Left forelimb (tissue), 1 donor: ENCODE results near the gene TRPC4.
"Not testable (repeated sequence)": the region's sequence is repeated elsewhere in the genome, so short reads cannot be mapped to it uniquely, and the experiment has no call there.

ENCODE experiments used
- DNase-seq: peaks from one replicate; pipeline ENCODE4 v3.0.0-alpha.2; 2018; ENCODE audit warnings: low spot score

The TRPC4 gene

GRCh38 chr13:37833411-37833810 lies 36.2 kb downstream of the TRPC4 start:
- DNase-seq: no peak

DNA sequence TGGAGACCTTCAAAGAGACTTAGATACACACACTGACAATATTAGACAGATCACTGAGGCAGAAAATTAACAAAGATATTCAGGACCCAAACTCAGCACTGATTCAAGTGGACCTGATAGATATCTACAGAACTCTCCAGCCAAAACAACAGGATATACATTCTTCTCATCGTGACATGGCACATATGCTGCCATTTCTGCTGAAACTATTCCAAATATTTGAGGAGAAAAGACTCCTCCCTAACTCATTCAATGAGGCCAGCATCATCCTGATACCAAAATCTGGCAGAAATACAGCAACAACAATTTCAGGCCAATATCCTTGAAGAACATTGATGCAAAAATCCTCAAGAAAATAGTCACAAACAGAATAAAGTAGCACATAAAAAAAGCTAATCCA lies 53.3 kb downstream of the TRPC4 start:
- no peak for DNase-seq

DNA sequence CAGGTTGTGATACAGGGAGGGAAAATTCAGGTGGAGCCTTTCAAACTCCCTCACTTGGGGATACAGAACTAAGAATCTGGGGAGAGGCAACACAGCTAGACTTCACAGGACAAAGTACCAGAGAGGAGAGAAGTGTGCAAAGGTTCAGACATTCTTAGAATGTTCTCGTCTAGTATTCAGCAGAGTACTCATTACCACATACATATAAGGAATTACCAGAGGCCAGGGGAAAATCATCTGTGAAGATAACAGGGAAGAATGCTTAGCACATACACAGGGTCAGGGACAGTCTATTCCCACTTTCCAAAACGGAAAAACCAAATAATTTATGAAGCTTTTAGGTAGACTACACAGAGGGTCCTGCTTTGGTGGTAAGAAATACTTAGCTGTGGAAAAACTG lies 58.1 kb downstream of the TRPC4 start:
- DNase-seq: no peak

DNA sequence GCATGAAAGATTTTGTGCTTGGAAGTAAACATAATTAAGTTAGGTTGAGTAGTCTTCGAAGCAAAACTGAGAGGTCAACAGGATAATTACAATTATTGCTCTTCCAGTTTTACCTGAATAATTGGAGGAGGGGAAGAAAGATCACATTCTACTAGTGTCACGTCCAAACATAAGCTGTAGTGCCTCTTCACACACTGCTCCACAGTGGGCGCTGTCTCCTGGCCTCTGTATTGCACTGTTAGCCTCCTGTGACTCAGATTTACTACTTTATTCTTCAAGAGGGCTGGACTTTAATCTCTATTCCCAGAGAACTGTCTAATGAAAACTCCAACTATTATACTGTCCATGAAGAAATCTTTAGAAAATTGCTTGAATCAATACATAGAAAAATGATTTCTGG lies 62.9 kb downstream of the TRPC4 start:
- no peak for DNase-seq

GRCh38 chr13:37797631-37798030 lies 71.9 kb downstream of the TRPC4 start:
- DNase-seq: no peak

DNA sequence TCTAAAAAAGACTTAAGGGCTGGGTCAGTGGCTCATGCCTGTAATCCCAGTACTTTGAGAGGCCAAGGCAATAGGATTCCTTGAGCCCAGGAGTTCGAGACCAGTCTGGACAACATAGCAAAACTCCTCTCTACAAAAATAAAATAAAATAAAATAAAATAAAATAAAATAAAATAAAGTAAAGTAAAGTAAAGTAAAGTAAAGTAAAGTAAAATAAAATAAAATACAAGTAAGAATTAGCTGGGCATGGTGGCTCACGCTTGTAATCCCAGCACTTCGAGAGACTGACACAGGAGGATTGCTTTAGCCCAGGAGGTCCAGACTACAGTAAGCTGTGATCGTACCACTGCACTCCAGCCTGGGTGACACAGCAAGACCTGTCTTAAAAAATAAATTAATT lies 72.8 kb downstream of the TRPC4 start:
- not testable (repeated sequence) for DNase-seq

GRCh38 chr13:37795326-37795725 lies 74.2 kb downstream of the TRPC4 start:
- no peak for DNase-seq

- DNase-seq: no peak
These were observed 77.9 kb downstream of the TRPC4 start for GRCh38 chr13:37791699-37792098.

DNA sequence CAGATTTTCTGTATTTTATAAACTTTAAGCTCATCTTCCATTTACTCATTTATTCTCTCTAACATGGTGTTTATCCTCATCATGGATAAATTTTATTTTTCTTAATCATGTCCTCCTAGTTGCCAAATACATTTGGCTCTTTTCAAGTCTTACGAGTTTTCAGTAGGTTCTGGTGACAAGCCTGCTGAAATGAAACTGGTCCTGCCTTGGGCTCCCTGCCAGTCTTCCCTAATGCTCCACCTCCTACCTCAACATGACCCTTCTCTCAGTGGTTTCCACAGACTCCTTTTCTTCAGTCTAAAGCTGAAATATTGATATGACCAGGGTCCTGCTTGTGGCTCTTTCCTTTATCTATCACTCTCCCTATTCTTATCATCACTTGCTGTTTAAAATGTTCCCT lies 81.2 kb downstream of the TRPC4 start:
- DNase-seq: no peak

DNA sequence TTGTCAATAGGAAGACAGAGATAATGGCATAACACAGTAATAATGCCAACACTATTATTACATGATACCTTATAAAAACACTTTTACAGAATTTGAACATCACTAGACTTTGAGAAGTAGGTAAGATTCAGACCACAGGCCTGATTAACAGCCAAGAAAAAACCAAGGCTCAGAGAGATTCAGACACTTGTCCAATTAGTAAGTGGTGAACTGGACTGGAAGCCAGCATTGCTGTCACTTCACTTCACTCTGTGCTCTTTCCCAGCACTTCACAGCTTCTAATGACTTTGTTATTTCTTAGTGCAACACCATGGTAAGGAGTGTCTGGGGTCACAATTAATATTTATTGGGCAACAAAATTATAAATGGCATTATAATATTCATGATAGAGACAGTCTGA lies 91.9 kb downstream of the TRPC4 start:
- no peak for DNase-seq

DNA sequence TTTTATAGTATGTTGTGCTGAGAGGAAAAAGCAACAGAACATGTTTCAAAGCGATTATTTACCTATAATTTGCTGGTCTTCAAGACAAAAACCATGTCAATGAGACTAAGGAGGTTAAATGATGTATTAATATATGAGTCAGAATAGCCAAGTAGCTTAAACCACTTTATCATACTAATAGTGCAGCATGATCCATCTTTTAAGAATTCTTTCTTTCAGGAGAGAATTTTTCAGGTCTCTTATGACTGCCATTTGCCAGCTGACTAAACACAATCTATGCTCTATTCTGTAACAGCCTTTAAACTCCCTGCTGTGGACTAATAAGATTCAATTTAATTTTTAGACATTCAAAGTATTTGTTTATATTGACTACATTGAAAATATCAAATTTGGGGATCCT lies 93.7 kb downstream of the TRPC4 start:
- DNase-seq: no peak

DNA sequence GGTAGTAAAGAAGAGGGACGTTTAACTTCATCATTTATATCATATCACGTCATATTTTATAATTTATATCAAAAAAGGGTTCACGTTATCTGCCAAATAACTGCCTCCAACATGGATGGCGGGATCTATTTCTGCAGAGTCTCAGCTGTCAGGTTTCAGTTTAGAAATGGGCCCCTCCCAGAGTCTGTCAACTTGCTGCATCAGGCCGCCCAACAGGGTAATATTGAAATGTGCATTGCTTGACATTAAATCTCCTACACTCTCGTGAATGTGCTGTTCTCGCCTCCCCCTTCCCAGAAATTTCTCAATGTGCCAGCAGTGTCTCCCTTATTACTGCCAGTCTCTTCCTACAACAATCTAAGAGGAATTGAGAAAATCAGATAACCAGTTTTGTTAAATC lies 96.9 kb downstream of the TRPC4 start:
- no peak for DNase-seq

- DNase-seq: no peak
These were observed 100.0 kb downstream of the TRPC4 start for GRCh38 chr13:37769545-37769944.

GRCh38 chr13:37769078-37769477 lies 100.5 kb downstream of the TRPC4 start:
- DNase-seq: no peak

GRCh38 chr13:37766502-37766901 lies 103.1 kb downstream of the TRPC4 start:
- DNase-seq: no peak

- no peak for DNase-seq
These were observed 114.2 kb downstream of the TRPC4 start for GRCh38 chr13:37755349-37755748.

- no peak for DNase-seq
These were observed 115.8 kb downstream of the TRPC4 start for GRCh38 chr13:37753776-37754175.

GRCh38 chr13:37752146-37752545 lies 117.4 kb downstream of the TRPC4 start:
- no peak for DNase-seq

- no peak for DNase-seq
These were observed 118.5 kb downstream of the TRPC4 start for GRCh38 chr13:37751025-37751424.

GRCh38 chr13:37748913-37749312 lies 120.7 kb downstream of the TRPC4 start:
- no peak for DNase-seq

DNA sequence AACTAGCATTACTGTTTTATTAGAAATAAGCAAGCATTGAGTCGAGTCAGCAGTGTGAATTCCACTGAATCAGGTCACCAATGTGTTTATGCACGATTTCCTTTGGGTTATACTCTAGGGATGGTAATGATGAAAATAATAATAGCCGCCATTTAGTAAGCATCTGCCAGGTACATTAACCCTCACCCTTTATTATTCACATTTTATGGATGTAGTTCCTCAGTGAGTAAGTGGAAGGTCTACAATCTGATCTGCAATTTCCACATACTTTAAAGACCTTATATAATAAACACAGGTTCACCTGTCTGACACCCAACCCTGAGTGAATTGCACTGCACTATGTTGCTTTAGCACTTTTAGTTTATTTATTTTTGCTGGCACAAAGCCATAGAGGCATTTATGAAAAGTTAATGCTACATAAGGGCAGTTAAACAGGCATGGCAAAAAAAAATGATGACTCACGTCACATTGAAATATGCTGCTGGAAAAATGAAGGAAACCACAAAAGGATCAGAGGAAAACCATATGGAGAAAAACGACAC lies 122.4 kb downstream of the TRPC4 start:
- no peak for DNase-seq

- DNase-seq: no peak
These were observed 128.0 kb downstream of the TRPC4 start for GRCh38 chr13:37741536-37741935.

- no peak for DNase-seq
These were observed 133.5 kb downstream of the TRPC4 start for GRCh38 chr13:37736045-37736444.

DNA sequence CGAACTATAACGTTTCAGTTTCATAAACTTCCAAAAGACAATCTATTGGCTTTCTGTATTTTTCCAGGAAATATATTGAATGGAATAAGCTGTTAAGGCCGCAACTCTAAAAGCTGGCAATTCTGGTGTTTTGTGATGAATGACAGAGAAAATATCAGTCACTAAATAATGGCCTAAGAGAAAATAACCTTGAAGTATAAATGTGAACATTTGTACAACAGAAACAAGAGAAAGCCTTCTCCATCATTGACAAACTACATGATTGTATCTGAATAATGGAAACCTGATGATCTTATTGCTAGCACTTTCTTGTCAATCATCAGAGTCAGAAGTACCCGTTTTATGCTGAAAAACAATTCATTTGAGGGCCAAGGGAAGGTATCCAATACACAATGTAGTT lies 134.3 kb downstream of the TRPC4 start:
- DNase-seq: no peak

- DNase-seq: no peak
These were observed 139.7 kb downstream of the TRPC4 start for GRCh38 chr13:37729876-37730275.
